DOHH2 (cell line): Measurements from ENCODE around the gene THOC7.

Experiments
- EZH2phosphoT487 ChIP-seq: fragments of 200-600 bp; sonication (generic); IDR thresholded peaks from 2 replicates; pipeline ENCODE4 v1.6.1; 2017; ENCODE audit warnings: borderline replicate concordance, mild to moderate bottlenecking, antibody characterized with exemption, low read length, moderate library complexity, mixed read lengths
- TF ChIP-seq, protein P1 (sequence below): fragments of 200-600 bp; sonication (generic); IDR thresholded peaks from one replicate; pipeline ENCODE4 v1.5.1; 2014; ENCODE audit warnings: antibody characterized with exemption, mild to moderate bottlenecking, low read depth, low read length; ENCODE audit not compliant: poor library complexity, severe bottlenecking

DNA sequence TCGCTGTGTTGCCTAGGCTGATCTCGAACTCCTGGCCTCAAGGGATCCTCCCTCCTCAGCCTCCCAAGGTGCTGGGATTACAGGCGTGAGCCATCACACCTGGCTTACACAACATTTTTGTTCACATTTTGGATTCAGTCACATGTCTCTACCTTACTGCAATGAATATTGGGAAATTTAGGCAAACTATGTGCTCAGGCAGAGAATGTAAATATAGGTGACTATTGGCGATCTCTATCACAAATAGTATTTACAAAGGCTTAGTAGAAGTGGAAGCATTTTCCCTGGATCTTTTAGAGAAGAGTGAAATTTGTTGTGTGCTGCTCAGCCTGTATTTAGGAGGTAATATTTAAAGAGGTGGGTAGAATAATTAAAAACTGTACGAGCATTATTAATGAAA is 27.9 kb upstream of the THOC7 start:
- TF ChIP-seq, protein P1, sequence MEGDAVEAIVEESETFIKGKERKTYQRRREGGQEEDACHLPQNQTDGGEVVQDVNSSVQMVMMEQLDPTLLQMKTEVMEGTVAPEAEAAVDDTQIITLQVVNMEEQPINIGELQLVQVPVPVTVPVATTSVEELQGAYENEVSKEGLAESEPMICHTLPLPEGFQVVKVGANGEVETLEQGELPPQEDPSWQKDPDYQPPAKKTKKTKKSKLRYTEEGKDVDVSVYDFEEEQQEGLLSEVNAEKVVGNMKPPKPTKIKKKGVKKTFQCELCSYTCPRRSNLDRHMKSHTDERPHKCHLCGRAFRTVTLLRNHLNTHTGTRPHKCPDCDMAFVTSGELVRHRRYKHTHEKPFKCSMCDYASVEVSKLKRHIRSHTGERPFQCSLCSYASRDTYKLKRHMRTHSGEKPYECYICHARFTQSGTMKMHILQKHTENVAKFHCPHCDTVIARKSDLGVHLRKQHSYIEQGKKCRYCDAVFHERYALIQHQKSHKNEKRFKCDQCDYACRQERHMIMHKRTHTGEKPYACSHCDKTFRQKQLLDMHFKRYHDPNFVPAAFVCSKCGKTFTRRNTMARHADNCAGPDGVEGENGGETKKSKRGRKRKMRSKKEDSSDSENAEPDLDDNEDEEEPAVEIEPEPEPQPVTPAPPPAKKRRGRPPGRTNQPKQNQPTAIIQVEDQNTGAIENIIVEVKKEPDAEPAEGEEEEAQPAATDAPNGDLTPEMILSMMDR, result no peak
- no peak for TF ChIP-seq EZH2phosphoT487
